Amniotic epithelial cell (primary cell): ENCODE measurements around the gene CPNE8.
"Not testable (repeated sequence)": the region's sequence is repeated elsewhere in the genome, so short reads cannot be mapped to it uniquely, and the experiment has no call there.

Experiments
- DNase-seq: peaks from one replicate; pipeline ENCODE4 v3.0.0-alpha.2; 2010; ENCODE audit warnings: low read depth

The CPNE8 gene

GRCh38 chr12:38825006-38825405 is 80.4 kb downstream of the CPNE8 start:
- DNase-seq, result no peak

GRCh38 chr12:38823738-38824137 is 81.7 kb downstream of the CPNE8 start:
- no peak for DNase-seq

- no peak for DNase-seq
Measured at GRCh38 chr12:38823314-38823713, 82.1 kb downstream of the CPNE8 start.

- no peak for DNase-seq
Measured at GRCh38 chr12:38817942-38818341, 87.4 kb downstream of the CPNE8 start.

GRCh38 chr12:38813923-38814322 is 91.5 kb downstream of the CPNE8 start:
- DNase-seq, result no peak

- no peak for DNase-seq
Measured at GRCh38 chr12:38811814-38812356, 93.5 kb downstream of the CPNE8 start.

- DNase-seq, result no peak
Measured at GRCh38 chr12:38809832-38810231, 95.6 kb downstream of the CPNE8 start.

GRCh38 chr12:38788106-38788505 is 117.3 kb downstream of the CPNE8 start:
- no peak for DNase-seq

GRCh38 chr12:38785381-38785780 is 120.0 kb downstream of the CPNE8 start:
- DNase-seq, result no peak

- DNase-seq, result no peak
Measured at GRCh38 chr12:38783304-38783703, 122.1 kb downstream of the CPNE8 start.

- no peak for DNase-seq
Measured at GRCh38 chr12:38782359-38782758, 123.0 kb downstream of the CPNE8 start.

GRCh38 chr12:38776647-38777046 is 128.7 kb downstream of the CPNE8 start:
- DNase-seq, result peak; percentile 29

GRCh38 chr12:38775457-38775856 is 129.9 kb downstream of the CPNE8 start:
- DNase-seq, result no peak

GRCh38 chr12:38772437-38772836 is 133.0 kb downstream of the CPNE8 start:
- DNase-seq, result no peak

- DNase-seq, result peak; percentile 5
Measured at GRCh38 chr12:38771871-38772270, 133.5 kb downstream of the CPNE8 start.

- no peak for DNase-seq
Measured at GRCh38 chr12:38761636-38762342, 143.6 kb downstream of the CPNE8 start.

- DNase-seq, result no peak
Measured at GRCh38 chr12:38761111-38761510, 144.3 kb downstream of the CPNE8 start.

GRCh38 chr12:38759621-38760020 is 145.8 kb downstream of the CPNE8 start:
- DNase-seq, result no peak

- no peak for DNase-seq
Measured at GRCh38 chr12:38746744-38747143, 158.6 kb downstream of the CPNE8 start.

GRCh38 chr12:38745601-38746000 is 159.8 kb downstream of the CPNE8 start:
- no peak for DNase-seq

- peak; percentile 19 for DNase-seq
Measured at GRCh38 chr12:38744041-38744440, 161.3 kb downstream of the CPNE8 start.

GRCh38 chr12:38742496-38742895 is 162.9 kb downstream of the CPNE8 start:
- DNase-seq, result not testable (repeated sequence)

GRCh38 chr12:38736821-38737220 is 168.6 kb downstream of the CPNE8 start:
- DNase-seq, result no peak

- no peak for DNase-seq
Measured at GRCh38 chr12:38732761-38733160, 172.6 kb downstream of the CPNE8 start.
